Effector memory CD4-positive, alpha-beta T cell (primary cell): ENCODE results near the gene XCL1.
"Not testable (repeated sequence)": the region's sequence is repeated elsewhere in the genome, so short reads cannot be mapped to it uniquely, and the experiment has no call there.

Experiments
- DNase-seq, 3 donors: peaks; one replicate each; pipeline ENCODE4 v3.0.0-alpha.2; 2020
- H3K27ac ChIP-seq: 2 replicates; pipeline ENCODE4 v1.7.0; 2013; ENCODE audit warnings: mild to moderate bottlenecking, low read length, moderate library complexity; ENCODE audit not compliant: insufficient read depth, poor library complexity, severe bottlenecking
- H3K27me3 ChIP-seq: replicated peaks from 2 replicates; pipeline ENCODE4 v1.7.0; 2013; ENCODE audit warnings: mild to moderate bottlenecking, low read length; ENCODE audit not compliant: insufficient read depth, control insufficient read depth, poor library complexity, severe bottlenecking
- H3K36me3 ChIP-seq: 2 replicates; pipeline ENCODE4 v1.7.0; 2013; ENCODE audit warnings: mild to moderate bottlenecking, low read length, moderate library complexity; ENCODE audit not compliant: control insufficient read depth, insufficient read depth
- H3K4me1 ChIP-seq: 2 replicates; pipeline ENCODE4 v1.7.0; 2013; ENCODE audit warnings: low read length, mild to moderate bottlenecking; ENCODE audit not compliant: control insufficient read depth, insufficient read depth, poor library complexity, severe bottlenecking
- H3K4me3 ChIP-seq: 2 replicates; pipeline ENCODE4 v1.7.0; 2013; ENCODE audit warnings: low read length, low read depth, mild to moderate bottlenecking; ENCODE audit not compliant: insufficient read depth, poor library complexity, severe bottlenecking
- H3K9me3 ChIP-seq: 2 replicates; pipeline ENCODE4 v1.7.0; 2013; ENCODE audit warnings: mild to moderate bottlenecking, low read length, moderate library complexity; ENCODE audit not compliant: control insufficient read depth

Gene XCL1

GRCh38 chr1:168582688-168583336, 6.4 kb downstream of the XCL1 start:
- H3K27me3 ChIP-seq, result no peaks in the 10 kb centered on the region
- no peak for DNase-seq
- no peaks in the 10 kb centered on the region for H3K4me1 ChIP-seq

GRCh38 chr1:168583571-168583970, 7.2 kb downstream of the XCL1 start:
- Histone ChIP-seq H3K27ac (no peak overlapping the region), H3K4me1 (no peaks in the 10 kb centered on the region), H3K27me3 (no peaks in the 10 kb centered on the region), H3K36me3 (no peaks in the 10 kb centered on the region), H3K4me3 (no peak overlapping the region), H3K9me3 (no peaks in the 10 kb centered on the region)
- no peak for DNase-seq

More at GRCh38 chr1:168582688-168583336, 6.4 kb downstream of the XCL1 start:
- Histone ChIP-seq H3K36me3 (no peaks in the 10 kb centered on the region), H3K9me3 (no peaks in the 10 kb centered on the region), H3K4me3 (no peak overlapping the region), H3K27ac (no peak overlapping the region)

- no peaks in the 10 kb centered on the region for H3K36me3 ChIP-seq
- no peak overlapping the region for H3K4me3 ChIP-seq
- no peak overlapping the region for H3K27ac ChIP-seq
- no peaks in the 10 kb centered on the region for H3K9me3 ChIP-seq
- no peaks in the 10 kb centered on the region for H3K4me1 ChIP-seq
- no peaks in the 10 kb centered on the region for H3K27me3 ChIP-seq
- DNase-seq, result no peak
These were observed 8.8 kb downstream of the XCL1 start for GRCh38 chr1:168585191-168585590.

- DNase-seq, result no peak
- no peaks in the 10 kb centered on the region for H3K9me3 ChIP-seq
- no peaks in the 10 kb centered on the region for H3K36me3 ChIP-seq
- H3K4me1 ChIP-seq, result no peaks in the 10 kb centered on the region
- no peaks in the 10 kb centered on the region for H3K27me3 ChIP-seq
- H3K27ac ChIP-seq, result no peak overlapping the region
- H3K4me3 ChIP-seq, result no peak overlapping the region
These were observed 9.5 kb downstream of the XCL1 start for GRCh38 chr1:168585937-168586336.

- Histone ChIP-seq H3K27me3 (no peaks in the 10 kb centered on the region), H3K4me1 (no peaks in the 10 kb centered on the region), H3K4me3 (no peak overlapping the region), H3K36me3 (no peaks in the 10 kb centered on the region), H3K9me3 (no peaks in the 10 kb centered on the region), H3K27ac (no peak overlapping the region)
- no peak for DNase-seq
These were observed 12.8 kb downstream of the XCL1 start for GRCh38 chr1:168589167-168589566.

- no peaks in the 10 kb centered on the region for H3K4me1 ChIP-seq
- no peaks in the 10 kb centered on the region for H3K27me3 ChIP-seq
- H3K27ac ChIP-seq, result no peak overlapping the region
- H3K9me3 ChIP-seq, result no peaks in the 10 kb centered on the region
- DNase-seq, result no peak
- H3K4me3 ChIP-seq, result no peak overlapping the region
- no peaks in the 10 kb centered on the region for H3K36me3 ChIP-seq
These were observed 14.7 kb downstream of the XCL1 start for GRCh38 chr1:168591066-168591465.

- H3K4me3 ChIP-seq, result no peak overlapping the region
- no peak for DNase-seq
- no peaks in the 10 kb centered on the region for H3K4me1 ChIP-seq
- H3K27me3 ChIP-seq, result no peaks in the 10 kb centered on the region
- H3K9me3 ChIP-seq, result no peaks in the 10 kb centered on the region
- H3K27ac ChIP-seq, result no peak overlapping the region
- H3K36me3 ChIP-seq, result no peaks in the 10 kb centered on the region
These were observed 15.3 kb downstream of the XCL1 start for GRCh38 chr1:168591641-168592250.

GRCh38 chr1:168595403-168595802, 19.0 kb downstream of the XCL1 start:
- H3K27me3 ChIP-seq, H3K4me1 ChIP-seq, H3K9me3 ChIP-seq, H3K27ac ChIP-seq, H3K36me3 ChIP-seq, DNase-seq, H3K4me3 ChIP-seq: not testable (repeated sequence)

GRCh38 chr1:168598125-168598524, 21.7 kb downstream of the XCL1 start:
- H3K4me1 ChIP-seq, result no peaks in the 10 kb centered on the region
- H3K36me3 ChIP-seq, result no peaks in the 10 kb centered on the region
- no peaks in the 10 kb centered on the region for H3K9me3 ChIP-seq
- DNase-seq, result no peak
- no peak overlapping the region for H3K27ac ChIP-seq
- no peak overlapping the region for H3K4me3 ChIP-seq
- H3K27me3 ChIP-seq, result no peaks in the 10 kb centered on the region

GRCh38 chr1:168598892-168599291, 22.5 kb downstream of the XCL1 start:
- Histone ChIP-seq H3K4me1 (no peaks in the 10 kb centered on the region), H3K27me3 (no peaks in the 10 kb centered on the region), H3K9me3 (no peaks in the 10 kb centered on the region), H3K4me3 (no peak overlapping the region), H3K27ac (no peak overlapping the region), H3K36me3 (no peaks in the 10 kb centered on the region)
- DNase-seq, result no peak
